ENCODE measurements around the gene IGFBPL1.
"Not testable (repeated sequence)": the region's sequence is repeated elsewhere in the genome, so short reads cannot be mapped to it uniquely, and the experiment has no call there.

The IGFBPL1 gene

GRCh38 chr9:38377336-38378083 lies 46.7 kb downstream of the IGFBPL1 start:
- not testable (repeated sequence) for DNase-seq (ENCODE audit: low read depth in 2 of 2)

- no peak for DNase-seq (ENCODE audit: low read depth in 2 of 2)
Measured at GRCh38 chr9:38376021-38376670, 48.1 kb downstream of the IGFBPL1 start.

GRCh38 chr9:38375572-38375963 lies 48.7 kb downstream of the IGFBPL1 start:
- no peak for DNase-seq (ENCODE audit: low read depth in 2 of 2)

GRCh38 chr9:38374847-38375571 lies 49.2 kb downstream of the IGFBPL1 start:
- DNase-seq (ENCODE audit: low read depth in 2 of 2): no peak

- DNase-seq (ENCODE audit: low read depth in 2 of 2): no peak
Measured at GRCh38 chr9:38373679-38374078, 50.6 kb downstream of the IGFBPL1 start.

- no peak for DNase-seq (ENCODE audit: low read depth in 2 of 2)
Measured at GRCh38 chr9:38372762-38373619, 51.3 kb downstream of the IGFBPL1 start.

- no peak for DNase-seq (ENCODE audit: low read depth in 2 of 2)
Measured at GRCh38 chr9:38371495-38371894, 52.8 kb downstream of the IGFBPL1 start.

GRCh38 chr9:38370176-38370575 lies 54.1 kb downstream of the IGFBPL1 start:
- DNase-seq (ENCODE audit: low read depth in 2 of 2): no peak

GRCh38 chr9:38368731-38369130 lies 55.5 kb downstream of the IGFBPL1 start:
- DNase-seq (ENCODE audit: low read depth in 2 of 2): no peak

- DNase-seq (ENCODE audit: low read depth in 2 of 2): no peak
Measured at GRCh38 chr9:38367898-38368297, 56.4 kb downstream of the IGFBPL1 start.

- no peak for DNase-seq (ENCODE audit: low read depth in 2 of 2)
Measured at GRCh38 chr9:38363589-38363925, 60.7 kb downstream of the IGFBPL1 start.

- DNase-seq (ENCODE audit: low read depth in 2 of 2): no peak
Measured at GRCh38 chr9:38362852-38363588, 61.2 kb downstream of the IGFBPL1 start.

GRCh38 chr9:38361473-38361850 lies 62.8 kb downstream of the IGFBPL1 start:
- DNase-seq (ENCODE audit: low read depth in 2 of 2): no peak

GRCh38 chr9:38360839-38361472 lies 63.3 kb downstream of the IGFBPL1 start:
- no peak for DNase-seq (ENCODE audit: low read depth in 2 of 2)

GRCh38 chr9:38359689-38360385 lies 64.4 kb downstream of the IGFBPL1 start:
- no peak for DNase-seq (ENCODE audit: low read depth in 2 of 2)

- DNase-seq (ENCODE audit: low read depth in 2 of 2): no peak
Measured at GRCh38 chr9:38359297-38359653, 65.0 kb downstream of the IGFBPL1 start.

GRCh38 chr9:38358390-38359296 lies 65.6 kb downstream of the IGFBPL1 start:
- no peak for DNase-seq (ENCODE audit: low read depth in 2 of 2)

- no peak for DNase-seq (ENCODE audit: low read depth in 2 of 2)
Measured at GRCh38 chr9:38357350-38358114, 66.7 kb downstream of the IGFBPL1 start.

All from stimulated activated CD8-positive, alpha-beta memory T cell treated with anti-CD3 and anti-CD28 coated beads, Interleukin-15, amount 100 ng/mL, for 48 hours (primary cell).